Bone marrow (tissue), 2 donors: Measurements from ENCODE around the gene RFT1.

ENCODE experiments used
- DNase-seq, 2 donors: peaks; one replicate each; lab custom pipeline; 2025; lab: John Stamatoyannopoulos, UW

Gene RFT1

GRCh38 chr3:53150247-53151085 lies 20.2 kb upstream of the RFT1 start:
- no peak for DNase-seq

- no peak for DNase-seq
Measured at GRCh38 chr3:53149699-53150098, 19.5 kb upstream of the RFT1 start.

- no peak for DNase-seq
Measured at GRCh38 chr3:53149006-53149690, 18.9 kb upstream of the RFT1 start.

- DNase-seq: no peak
Measured at GRCh38 chr3:53147903-53148400, 17.7 kb upstream of the RFT1 start.

DNA sequence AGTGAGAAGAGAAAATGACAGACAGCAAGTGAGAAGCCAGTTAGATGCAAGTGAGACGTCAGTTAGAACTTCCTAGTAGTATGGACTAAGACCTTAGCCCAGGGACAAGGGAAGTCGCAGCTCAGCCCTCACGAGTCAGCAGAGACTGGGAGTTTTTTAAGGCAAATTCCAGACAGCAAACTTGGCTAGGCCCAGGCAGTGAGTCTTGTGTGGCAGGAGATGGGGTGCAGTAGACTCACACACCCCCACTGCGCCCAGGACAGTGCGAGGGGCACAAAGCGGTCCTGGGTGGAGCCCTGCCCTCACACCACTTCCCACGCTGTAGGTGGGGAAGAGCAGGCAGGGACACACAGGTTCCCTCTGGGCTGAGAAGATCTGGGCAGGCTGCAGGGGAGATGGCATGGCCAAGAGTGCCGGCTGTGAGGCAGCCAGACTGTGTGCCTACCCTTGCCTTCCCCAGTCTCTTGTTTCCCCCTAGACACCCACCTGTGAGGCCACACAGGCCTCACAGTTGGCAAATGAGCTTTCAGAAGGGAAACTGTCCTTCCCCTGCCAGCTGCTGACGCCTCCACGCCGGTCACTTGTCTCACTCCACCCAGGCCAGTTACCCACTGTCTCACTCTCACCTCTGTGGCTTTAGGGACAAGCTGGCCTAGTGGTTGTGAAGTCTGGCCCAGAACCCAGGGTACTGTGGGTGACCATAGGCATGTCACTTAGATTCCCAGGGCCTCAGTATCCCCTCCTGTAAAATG lies 17.1 kb upstream of the RFT1 start:
- DNase-seq: no peak

- DNase-seq: no peak
Measured at GRCh38 chr3:53146319-53146891, 16.2 kb upstream of the RFT1 start.

DNA sequence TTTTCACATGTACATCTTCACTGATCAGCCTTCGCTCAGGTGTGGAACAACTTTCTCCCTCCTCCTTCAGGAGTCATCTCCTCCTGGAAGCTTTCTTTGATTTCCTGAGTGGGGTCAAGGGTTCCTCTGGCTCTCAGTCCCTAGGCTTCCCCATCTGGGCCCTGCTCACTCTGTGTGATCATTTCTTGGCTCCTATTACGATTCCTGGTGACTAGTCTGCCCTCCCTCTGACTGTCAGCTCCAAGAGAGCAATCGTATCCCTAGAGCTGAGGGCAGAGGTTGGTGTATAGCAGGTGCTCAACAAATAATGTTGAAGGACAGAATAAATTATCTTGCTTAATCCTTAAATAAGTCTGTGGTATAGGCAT lies 15.5 kb upstream of the RFT1 start:
- DNase-seq: no peak

GRCh38 chr3:53144862-53145712 lies 14.9 kb upstream of the RFT1 start:
- DNase-seq: no peak

DNA sequence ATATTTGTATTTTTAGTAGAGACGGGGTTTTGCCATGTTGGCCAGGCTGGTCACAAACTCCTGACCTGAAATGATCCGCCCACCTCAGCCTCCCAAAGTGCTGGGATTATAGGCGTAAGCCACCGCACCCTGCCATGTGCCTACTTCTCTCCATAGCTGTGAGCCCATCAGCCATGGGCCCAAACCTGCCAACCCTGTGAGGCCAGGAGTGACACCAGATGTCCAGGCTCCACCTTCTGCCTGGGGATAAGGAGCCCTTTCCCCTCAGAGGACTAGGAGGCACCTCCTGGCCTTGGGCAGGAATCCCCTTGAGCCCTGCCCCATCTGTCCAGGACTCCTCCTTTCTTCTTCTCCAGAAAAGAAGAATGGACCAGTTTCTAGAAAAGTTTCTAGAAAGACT lies 14.2 kb upstream of the RFT1 start:
- DNase-seq: no peak

- peak; percentile 12 to 40 for DNase-seq
Measured at GRCh38 chr3:53142986-53143385, 12.8 kb upstream of the RFT1 start.

DNA sequence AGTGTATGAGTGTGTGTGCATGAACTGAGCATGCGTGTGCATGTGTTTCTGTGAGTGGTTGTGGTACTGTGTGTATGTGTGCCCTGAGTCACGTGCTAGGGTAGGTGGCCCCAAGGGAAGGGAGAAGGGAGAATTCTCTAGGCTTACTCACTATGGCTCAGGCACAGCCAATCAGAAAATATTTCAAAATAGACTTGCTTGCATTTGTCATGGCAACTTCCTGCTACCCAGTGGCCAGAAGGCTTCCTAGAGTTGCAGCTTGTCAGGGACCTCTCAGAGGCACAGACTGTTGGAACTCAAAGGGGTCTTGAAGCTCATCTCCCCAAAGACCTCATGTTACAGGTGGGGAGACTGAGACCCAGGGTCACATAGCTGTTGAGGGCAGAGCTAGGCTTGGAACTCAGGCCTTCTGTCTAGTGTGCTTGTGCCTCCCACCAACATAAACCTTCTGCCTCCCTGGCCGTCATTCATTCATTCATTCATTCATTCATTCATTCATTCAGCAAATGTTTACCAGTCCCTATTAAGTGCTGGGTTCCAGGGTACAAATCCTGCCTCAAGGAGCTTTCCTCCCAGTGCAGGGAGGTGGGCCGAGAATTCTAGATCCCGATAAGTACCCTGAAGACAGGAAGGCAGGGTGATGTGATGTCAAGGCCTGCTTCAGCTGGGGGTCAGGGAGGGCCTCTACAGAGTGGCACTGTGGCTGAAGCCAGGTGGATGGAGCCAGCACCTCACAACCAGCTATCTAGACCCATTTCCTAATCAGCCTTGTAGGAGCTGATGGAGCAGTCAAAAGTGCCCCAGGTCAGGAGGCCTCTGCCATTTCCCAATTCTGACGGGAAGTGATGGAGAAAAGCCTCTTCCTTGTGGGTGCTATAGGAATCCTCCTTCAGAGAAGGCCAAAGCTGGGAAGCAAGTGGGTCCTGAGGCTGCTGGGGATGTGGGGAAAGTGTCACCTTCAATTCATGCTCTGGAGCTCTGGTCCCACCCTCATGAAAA lies 10.9 kb upstream of the RFT1 start:
- peak in 1 of 2 donors; percentile 33 for DNase-seq

- DNase-seq: no peak
Measured at GRCh38 chr3:53139906-53140846, 9.9 kb upstream of the RFT1 start.

GRCh38 chr3:53137835-53138446 lies 7.7 kb upstream of the RFT1 start:
- no peak for DNase-seq

- no peak for DNase-seq
Measured at GRCh38 chr3:53137221-53137620, 7.0 kb upstream of the RFT1 start.

GRCh38 chr3:53134631-53135232 lies 4.5 kb upstream of the RFT1 start:
- peak; percentile 27 to 31 for DNase-seq

DNA sequence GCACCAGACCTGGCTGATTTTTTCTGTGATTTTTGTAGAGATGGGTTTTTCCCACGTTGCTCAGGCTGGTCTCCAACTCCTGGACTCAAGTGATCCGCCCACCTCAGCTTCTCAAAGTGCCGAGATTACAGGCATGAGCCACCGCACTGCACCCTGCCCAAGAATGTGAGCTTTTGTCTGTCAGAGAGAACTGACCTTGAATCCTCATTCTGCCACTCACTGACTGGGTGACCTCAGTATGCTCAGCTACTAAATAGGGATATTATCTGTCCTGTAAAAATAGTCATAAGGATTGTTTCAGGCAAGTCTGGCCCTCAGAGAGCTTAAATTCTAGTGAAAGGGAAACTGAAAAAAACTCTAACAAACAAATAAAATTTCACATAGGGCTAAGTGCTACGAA lies 2.1 kb upstream of the RFT1 start:
- no peak for DNase-seq

- DNase-seq: no peak
Measured at GRCh38 chr3:53131096-53131495, 861 bp upstream of the RFT1 start.

- no peak for DNase-seq
Measured at GRCh38 chr3:53129344-53129743, 891 bp downstream of the RFT1 start.
